Nephron progenitor cell (in vitro differentiated cells): ENCODE measurements around the gene LCN1.

Experiments used
- DNase-seq: peaks from one replicate; pipeline ENCODE4 v3.0.0; 2021
- H3K27ac Mint-ChIP-seq: 2 replicates; pipeline ENCODE4 v1.8.0; 2021; ENCODE audit warnings: mild to moderate bottlenecking, moderate library complexity, mixed read lengths
- H3K27me3 Mint-ChIP-seq: 2 replicates; pipeline ENCODE4 v1.8.0; 2021; ENCODE audit warnings: mild to moderate bottlenecking, low read depth, mixed read lengths; ENCODE audit not compliant: poor library complexity
- H3K36me3 Mint-ChIP-seq: 2 replicates; pipeline ENCODE4 v1.8.0; 2021; ENCODE audit warnings: low read depth, mixed read lengths
- H3K4me1 Mint-ChIP-seq: 2 replicates; pipeline ENCODE4 v1.8.0; 2021; ENCODE audit warnings: mixed read lengths
- H3K4me3 Mint-ChIP-seq: 2 replicates; pipeline ENCODE4 v1.8.0; 2021; ENCODE audit warnings: mild to moderate bottlenecking, moderate library complexity, mixed read lengths
- H3K9me3 Mint-ChIP-seq: 2 replicates; pipeline ENCODE4 v1.8.0; 2021; ENCODE audit warnings: mild to moderate bottlenecking, moderate library complexity, mixed read lengths
- TF ChIP-seq, protein P1 (sequence below): fragments of 200-600 bp; sonication (generic); IDR thresholded peaks from 2 replicates; pipeline ENCODE4 v1.5.0; 2021; ENCODE audit warnings: antibody characterized with exemption

LCN1 gene

DNA sequence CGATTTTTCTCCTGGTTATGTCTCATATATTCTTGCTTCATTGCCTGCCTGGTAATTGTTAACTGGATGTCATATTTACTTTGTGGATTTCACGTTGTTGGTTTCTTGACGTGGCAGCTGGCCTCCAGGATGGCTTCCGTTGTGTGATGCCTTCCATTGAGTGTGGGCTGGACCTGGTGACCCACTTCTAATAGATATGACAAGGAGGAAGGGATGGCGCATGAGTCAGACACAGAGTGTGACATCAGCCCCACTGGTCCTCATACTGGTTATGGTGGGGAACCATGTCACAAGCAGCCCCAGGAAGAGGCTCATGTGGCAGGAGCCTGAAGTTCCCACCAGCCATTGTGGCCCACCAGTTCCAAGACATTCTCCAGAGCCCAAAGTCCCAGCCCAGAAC, 34.0 kb downstream of the LCN1 start:
- Mint-ChIP-seq H3K9me3 (peaks cover 6% of the 10 kb centered on the region), H3K4me1 (peaks cover 31% of the 10 kb centered on the region), H3K4me3 (no peak overlapping the region), H3K27me3 (peaks cover 13% of the 10 kb centered on the region), H3K36me3 (no peaks in the 10 kb centered on the region), H3K27ac (no peak overlapping the region)
- DNase-seq = no peak
- TF ChIP-seq, protein P1, sequence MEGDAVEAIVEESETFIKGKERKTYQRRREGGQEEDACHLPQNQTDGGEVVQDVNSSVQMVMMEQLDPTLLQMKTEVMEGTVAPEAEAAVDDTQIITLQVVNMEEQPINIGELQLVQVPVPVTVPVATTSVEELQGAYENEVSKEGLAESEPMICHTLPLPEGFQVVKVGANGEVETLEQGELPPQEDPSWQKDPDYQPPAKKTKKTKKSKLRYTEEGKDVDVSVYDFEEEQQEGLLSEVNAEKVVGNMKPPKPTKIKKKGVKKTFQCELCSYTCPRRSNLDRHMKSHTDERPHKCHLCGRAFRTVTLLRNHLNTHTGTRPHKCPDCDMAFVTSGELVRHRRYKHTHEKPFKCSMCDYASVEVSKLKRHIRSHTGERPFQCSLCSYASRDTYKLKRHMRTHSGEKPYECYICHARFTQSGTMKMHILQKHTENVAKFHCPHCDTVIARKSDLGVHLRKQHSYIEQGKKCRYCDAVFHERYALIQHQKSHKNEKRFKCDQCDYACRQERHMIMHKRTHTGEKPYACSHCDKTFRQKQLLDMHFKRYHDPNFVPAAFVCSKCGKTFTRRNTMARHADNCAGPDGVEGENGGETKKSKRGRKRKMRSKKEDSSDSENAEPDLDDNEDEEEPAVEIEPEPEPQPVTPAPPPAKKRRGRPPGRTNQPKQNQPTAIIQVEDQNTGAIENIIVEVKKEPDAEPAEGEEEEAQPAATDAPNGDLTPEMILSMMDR = no peak

- Mint-ChIP-seq H3K4me3 (no peak overlapping the region), H3K9me3 (peaks cover 6% of the 10 kb centered on the region), H3K36me3 (no peaks in the 10 kb centered on the region), H3K27me3 (peaks cover 13% of the 10 kb centered on the region), H3K27ac (no peak overlapping the region), H3K4me1 (peaks cover 27% of the 10 kb centered on the region)
- TF ChIP-seq, protein P1 = no peak
- DNase-seq = no peak
Measured at GRCh38 chr9:135555910-135556309, 34.7 kb downstream of the LCN1 start.

DNA sequence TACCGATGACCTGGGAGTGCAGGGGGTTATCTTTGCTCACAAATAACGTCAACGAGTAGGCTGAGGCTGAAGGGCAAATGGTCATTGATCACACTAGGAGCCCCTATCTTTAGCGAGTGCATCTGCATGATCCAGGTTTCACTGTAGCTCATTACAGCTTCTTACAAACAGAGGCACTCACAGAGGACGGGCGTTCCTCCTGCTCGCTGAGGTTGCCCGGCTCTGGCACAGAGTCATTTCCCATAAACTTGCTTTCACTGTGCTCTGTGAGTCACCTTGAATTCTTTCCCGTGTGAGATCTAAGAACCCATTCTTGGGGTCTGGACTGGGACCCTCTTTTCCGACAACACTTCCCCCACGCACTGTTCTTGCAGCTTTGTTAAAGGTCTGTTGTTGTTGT, 38.4 kb downstream of the LCN1 start:
- peaks cover 15% of the 10 kb centered on the region for H3K27me3 Mint-ChIP-seq
- DNase-seq = no peak
- H3K27ac Mint-ChIP-seq = no peak overlapping the region
- H3K4me3 Mint-ChIP-seq = no peak overlapping the region
- peaks cover 13% of the 10 kb centered on the region for H3K4me1 Mint-ChIP-seq
- TF ChIP-seq, protein P1 = no peak
- no peaks in the 10 kb centered on the region for H3K9me3 Mint-ChIP-seq
- no peaks in the 10 kb centered on the region for H3K36me3 Mint-ChIP-seq

DNA sequence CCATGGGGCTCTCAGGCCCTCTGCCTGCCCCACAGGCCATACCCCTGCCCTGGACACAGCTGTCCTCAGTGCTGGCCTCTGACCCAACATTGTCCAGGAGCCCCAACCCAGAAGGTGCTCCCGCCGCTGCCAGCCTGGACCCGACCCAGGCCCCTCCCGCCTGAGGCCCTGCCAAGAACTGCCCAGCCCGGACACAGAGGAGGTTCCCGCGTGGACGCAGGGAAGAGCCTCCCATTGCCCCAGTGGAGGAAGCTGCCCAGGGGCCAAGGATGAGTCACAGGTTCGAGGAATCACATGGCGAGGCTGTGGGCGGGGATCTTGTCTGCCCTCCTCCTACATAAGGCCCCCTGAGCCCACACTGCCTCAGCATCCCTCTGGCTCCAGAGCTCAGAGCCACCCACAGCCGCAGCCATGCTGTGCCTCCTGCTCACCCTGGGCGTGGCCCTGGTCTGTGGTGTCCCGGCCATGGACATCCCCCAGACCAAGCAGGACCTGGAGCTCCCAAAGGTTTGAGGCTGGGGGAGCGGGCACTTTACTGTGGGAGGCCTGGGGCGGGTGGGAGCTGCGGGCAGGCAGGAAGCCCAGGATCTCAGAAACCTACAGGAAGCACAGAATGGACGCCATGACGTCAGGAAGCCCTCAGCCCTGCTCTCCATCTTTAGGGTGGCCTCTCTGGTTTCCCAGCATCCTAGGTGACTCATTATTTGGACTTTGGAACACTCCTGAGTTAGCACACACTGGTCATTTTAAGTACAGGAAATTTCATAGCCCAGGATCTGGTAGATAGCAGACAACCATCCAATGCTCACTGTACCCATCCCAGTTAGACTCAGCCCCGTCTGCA, 40.4 kb downstream of the LCN1 start, which contains the start of gene PAEP:
PAEP (plus strand) TSS at position 366 of the 844 bp plus-strand sequence.
- TF ChIP-seq, protein P1 = no peak
- Mint-ChIP-seq H3K9me3 (no peaks in the 10 kb centered on the region), H3K27ac (no peak within 1 kb of the TSS), H3K4me3 (no peak within 1 kb of the TSS), H3K36me3 (no peaks in the 10 kb centered on the region), H3K27me3 (peaks cover 13% of the 10 kb centered on the region), H3K4me1 (peaks cover 18% of the 10 kb centered on the region)
- DNase-seq = no peak

- DNase-seq = no peak
- Mint-ChIP-seq H3K4me3 (no peak overlapping the region), H3K27ac (no peak overlapping the region), H3K9me3 (no peaks in the 10 kb centered on the region), H3K36me3 (no peaks in the 10 kb centered on the region), H3K27me3 (peaks cover 15% of the 10 kb centered on the region), H3K4me1 (peaks cover 18% of the 10 kb centered on the region)
- TF ChIP-seq, protein P1 = no peak
Measured at GRCh38 chr9:135562235-135562745, 41.0 kb downstream of the LCN1 start.

GRCh38 chr9:135563039-135563476, 41.8 kb downstream of the LCN1 start:
- H3K9me3 Mint-ChIP-seq = no peaks in the 10 kb centered on the region
- peaks cover 18% of the 10 kb centered on the region for H3K27me3 Mint-ChIP-seq
- H3K36me3 Mint-ChIP-seq = no peaks in the 10 kb centered on the region
- TF ChIP-seq, protein P1 = no peak
- DNase-seq = no peak
- H3K27ac Mint-ChIP-seq = no peak overlapping the region
- no peak overlapping the region for H3K4me3 Mint-ChIP-seq
- peaks cover 18% of the 10 kb centered on the region for H3K4me1 Mint-ChIP-seq
